K562 (cell line): Measurements from ENCODE around the gene MTNR1B. TPM values are rescaled to one million over a fixed set of nuclear protein-coding genes. Genes with fewer than 3 reads are reported as not detected.

Source experiments
- ATAC-seq: fragments of 200-7000 bp; cut with Tn5 transposase; 3 replicates; pipeline ENCODE4 v1.9.1; 2020; ENCODE audit warnings: moderate library complexity
- BruUV-seq: library from RNA; stranded (reverse); fragments of 400-500 nt; replicated peaks from 2 replicates; lab custom pipeline; 2021; lab: Mats Ljungman, UMichigan
- CTCF ChIA-PET: fragments of 300-600 bp; formaldehyde crosslinking; extraction: SDS; loops from one replicate; lab custom pipeline; 2021; ENCODE audit warnings: low intra/inter-chr PET ratio; lab: Yijun Ruan, JAX
- POLR2A ChIA-PET: fragments of 300-600, 350-650 bp; sonication (Branson Sonifier 250); formaldehyde crosslinking; extraction: SDS; loops from one replicate; lab custom pipeline; 2021; ENCODE audit warnings: antibody characterized with exemption, inconsistent platforms; lab: Yijun Ruan, JAX
- DNase-seq, 4 experiments: peaks; one replicate each; pipeline versions ENCODE4 v3.0.0 to v3.0.0-alpha.2; 2011 to 2018; ENCODE audit warnings: low spot score in 3 of 4, mixed read lengths in 3 of 4; ENCODE audit errors: extremely low read depth in 1 of 4
- FAIRE-seq: peaks from 2 replicates; lab custom pipeline; 2011; peaks lifted over from hg19 to GRCh38; lab: Jason Lieb, UNC
- H2AFZ ChIP-seq: 2 replicates; pipeline ENCODE4 v1.6.0; 2011; ENCODE audit warnings: low read depth, low read length, control low read depth, inconsistent platforms
- H3K27ac ChIP-seq: fragments of 200-600 bp; 3 replicates; pipeline ENCODE4 v1.8.0; 2011; ENCODE audit warnings: low read depth, mild to moderate bottlenecking, control low read depth, inconsistent platforms, low read length, moderate library complexity, mixed read lengths; ENCODE audit errors: extremely low read depth
- H3K27me3 ChIP-seq, 2 experiments: fragments of 300-600 bp in 1 of 2; 2 replicates in 1 of 2; 3 replicates in 1 of 2; pipeline versions ENCODE4 v1.6.0 to v1.8.0; 2011; ENCODE audit warnings: inconsistent platforms in 2 of 2, low read length in 2 of 2, mild to moderate bottlenecking in 1 of 2, mixed read lengths in 1 of 2, moderate library complexity in 1 of 2; ENCODE audit not compliant: control insufficient read depth in 2 of 2, insufficient read depth in 2 of 2
- H3K36me3 ChIP-seq: fragments of 300-600 bp; 3 replicates; pipeline ENCODE4 v1.8.0; 2011; ENCODE audit warnings: mild to moderate bottlenecking, low read length, inconsistent platforms; ENCODE audit not compliant: control insufficient read depth, insufficient read depth
- H3K4me1 ChIP-seq, 2 experiments: fragments of 200-600 bp in 1 of 2; replicated peaks in 1 of 2; 2 replicates in 1 of 2; 3 replicates in 1 of 2; pipeline versions ENCODE4 v1.5.1 to v1.8.0; 2011; ENCODE audit warnings: inconsistent platforms in 2 of 2, low read length in 2 of 2, mild to moderate bottlenecking in 1 of 2, mixed read lengths in 1 of 2, moderate library complexity in 1 of 2; ENCODE audit not compliant: control insufficient read depth in 2 of 2, insufficient read depth in 2 of 2
- H3K4me2 ChIP-seq: 2 replicates; pipeline ENCODE4 v1.6.1; 2011; ENCODE audit warnings: low read length, control low read depth, inconsistent platforms, mixed read lengths; ENCODE audit not compliant: insufficient read depth
- H3K4me3 ChIP-seq: fragments of 200-600 bp; sonication (generic), shearing (Covaris generic); 2 replicates; pipeline ENCODE4 v1.5.1; 2016; ENCODE audit warnings: control low read depth, inconsistent platforms
- H3K79me2 ChIP-seq: fragments of 200-600 bp; 3 replicates; pipeline ENCODE4 v1.8.0; 2011; ENCODE audit warnings: low read length, inconsistent platforms; ENCODE audit not compliant: control insufficient read depth, insufficient read depth
- H3K9ac ChIP-seq, 2 experiments: 2 replicates each; pipeline versions ENCODE4 v1.6.0 to v1.6.1; 2011; ENCODE audit warnings: low read depth in 2 of 2, low read length in 2 of 2, control low read depth in 1 of 2, inconsistent platforms in 1 of 2, mild to moderate bottlenecking in 1 of 2, mixed read lengths in 1 of 2; ENCODE audit not compliant: insufficient read depth in 1 of 2
- H3K9me1 ChIP-seq: one replicate; pipeline ENCODE4 v1.6.0; 2011; ENCODE audit warnings: inconsistent platforms, mild to moderate bottlenecking, low read length, moderate library complexity; ENCODE audit not compliant: control insufficient read depth, insufficient read depth
- H3K9me3 ChIP-seq: replicated peaks from 2 replicates; pipeline ENCODE4 v1.5.1; 2011; ENCODE audit warnings: low read depth, low read length, inconsistent platforms; ENCODE audit not compliant: control insufficient read depth, insufficient read depth
- H4K20me1 ChIP-seq: replicated peaks from 2 replicates; pipeline ENCODE4 v1.6.1; 2011; ENCODE audit warnings: low read length, inconsistent platforms, mixed read lengths; ENCODE audit not compliant: control insufficient read depth, insufficient read depth
- ARID1B ChIP-seq: fragments of 450-650 bp; IDR thresholded peaks from 2 replicates; pipeline ENCODE4 v1.6.1; 2016; ENCODE audit warnings: antibody characterized with exemption, mild to moderate bottlenecking, inconsistent platforms
- BMI1 ChIP-seq: fragments of 150-350 bp; IDR thresholded peaks from 2 replicates; pipeline ENCODE4 v1.6.1; 2014; ENCODE audit warnings: low read length
- HDAC2 ChIP-seq: fragments of 450-650 bp; IDR thresholded peaks from 2 replicates; pipeline ENCODE4 v1.6.1; 2016; ENCODE audit warnings: mild to moderate bottlenecking
- IRF9 ChIP-seq: fragments of 450-650 bp; IDR thresholded peaks from 2 replicates; pipeline ENCODE4 v1.6.1; 2016; ENCODE audit warnings: missing biosample characterization, missing genetic modification characterization
- SNRNP70 ChIP-seq: fragments of 200-400 bp; formaldehyde crosslinking; optimal IDR thresholded peaks from 2 replicates; pipeline ENCODE3; 2017; ENCODE audit warnings: low read depth, low read length
- WGBS: fragments of 100-300 bp; shearing (Covaris generic); methylation state at CpG from one replicate; pipeline ENCODE4 v1.1.6; 2016; ENCODE audit warnings: low coverage, mixed read lengths; ENCODE audit not compliant: insufficient coverage; ENCODE audit errors: missing lambda C conversion rate; 5-methylcytosine and 5-hydroxymethylcytosine counted together
- in situ Hi-C: fragments of 300-500 bp; cut with MboI; formaldehyde crosslinking; loops from 4 replicates; pipeline ENCODE4 v1.15.0; 2018; ENCODE audit warnings: inconsistent platforms, mixed read lengths
- intact Hi-C: fragments of 100-400 bp; cut with micrococcal nuclease; formaldehyde crosslinking; loops from 2 replicates; pipeline ENCODE4 v1.14.2; 2022
- polyA plus RNA-seq, 8 experiments: library from polyadenylated mRNA; depleted of rRNA in 4 of 8; stranded (reverse) in 5 of 8; unstranded in 3 of 8; fragments of >200 nt; fragmentation: Nextera tagmentation in 2 of 8; fragmentation: Illumina TruSeq in 1 of 8; extraction: Ambion mirVana in 2 of 8; extraction: Trizol in 1 of 8; gene quantifications; 2 replicates each; pipeline versions ENCODE4 v1.2.1 to v1.2.3, GENCODE V29; 2011 to 2014; ENCODE audit warnings: inconsistent platforms in 1 of 8, missing spikeins in 1 of 8
- total RNA-seq, 7 experiments: library from RNA; depleted of rRNA in 6 of 7; stranded (reverse); fragments of >200 nt in 6 of 7; fragmentation: Illumina TruSeq in 2 of 7; extraction: Trizol in 2 of 7; gene quantifications; 2 replicates each; pipeline versions ENCODE4 v1.2.1 to v1.2.3, GENCODE V29; 2011 to 2021; ENCODE audit warnings: low replicate concordance in 1 of 7
- TF ChIP-seq, protein P1 (sequence below): fragments of 250-450 bp; sonication (Bioruptor Pico); IDR thresholded peaks from 2 replicates; pipeline ENCODE4 v1.5.0; 2021

The MTNR1B gene
- total and polyA plus RNA-seq, 9 of the 15 experiments (the other 6 are each of a cell fraction or from before 2014, with no cell fraction given) = not detected

- no peaks in the 10 kb centered on the region for H3K9me1 ChIP-seq
- no peak overlapping the region for H3K9ac ChIP-seq
- H3K4me1 ChIP-seq = no peaks in the 10 kb centered on the region
- ATAC-seq = no peak
- TF ChIP-seq HDAC2 (no peak), ARID1B (no peak), IRF9 (tag) (no peak), BMI1 (no peak), SNRNP70 (no peak)
- TF ChIP-seq, protein P1, sequence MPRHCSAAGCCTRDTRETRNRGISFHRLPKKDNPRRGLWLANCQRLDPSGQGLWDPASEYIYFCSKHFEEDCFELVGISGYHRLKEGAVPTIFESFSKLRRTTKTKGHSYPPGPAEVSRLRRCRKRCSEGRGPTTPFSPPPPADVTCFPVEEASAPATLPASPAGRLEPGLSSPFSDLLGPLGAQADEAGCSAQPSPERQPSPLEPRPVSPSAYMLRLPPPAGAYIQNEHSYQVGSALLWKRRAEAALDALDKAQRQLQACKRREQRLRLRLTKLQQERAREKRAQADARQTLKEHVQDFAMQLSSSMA (CRISPR knock-in tag) = no peak
- no peak overlapping the region for H3K4me2 ChIP-seq
- no peaks in the 10 kb centered on the region for H4K20me1 ChIP-seq
- H3K4me3 ChIP-seq = no peak overlapping the region
- ChIA-PET CTCF (no interaction called here), POLR2A (no interaction called here)
- no peak for FAIRE-seq
- no peak overlapping the region for H3K27ac ChIP-seq
- no peaks in the 10 kb centered on the region for H3K27me3 ChIP-seq
- no peak for DNase-seq
- no peaks in the 10 kb centered on the region for H3K36me3 ChIP-seq
- in situ Hi-C loops = no loop called here
- intact Hi-C loops = no loop called here
- WGBS = 2% methylated on average over 5 of the region's 5 CpGs
- no peaks in the 10 kb centered on the region for H3K9me3 ChIP-seq
- H2AFZ ChIP-seq = no peak overlapping the region
- H3K79me2 ChIP-seq = no peaks in the 10 kb centered on the region
- BruUV-seq = no TSS peak
These were observed 15.4 kb upstream of the MTNR1B start for GRCh38 chr11:92954003-92954402.
